Right lobe of liver (tissue), 4 donors: Measurements from ENCODE around the gene ASB1.

Experiments
- POLR2A ChIP-seq: fragments of 450-650 bp; IDR thresholded peaks from one replicate; pipeline ENCODE4 v1.6.1; 2017; ENCODE audit warnings: antibody characterized with exemption, mild to moderate bottlenecking
- TF ChIP-seq, protein P1 (sequence below), 4 donors: fragments of 200-600 bp in 3 of 4; fragments of 450-650 bp in 1 of 4; IDR thresholded peaks; one replicate each; pipeline versions ENCODE4 v1.5.1 to v1.8.0; 2016 to 2022; ENCODE audit warnings: antibody characterized with exemption in 4 of 4, mild to moderate bottlenecking in 2 of 4
- donor health status: DM: no; HTN: no; CAD: no.
- donor health status: DM: no; HTN: no; CAD: no.
- donor health status: DM: no; HTN: yes; CAD: no.

DNA sequence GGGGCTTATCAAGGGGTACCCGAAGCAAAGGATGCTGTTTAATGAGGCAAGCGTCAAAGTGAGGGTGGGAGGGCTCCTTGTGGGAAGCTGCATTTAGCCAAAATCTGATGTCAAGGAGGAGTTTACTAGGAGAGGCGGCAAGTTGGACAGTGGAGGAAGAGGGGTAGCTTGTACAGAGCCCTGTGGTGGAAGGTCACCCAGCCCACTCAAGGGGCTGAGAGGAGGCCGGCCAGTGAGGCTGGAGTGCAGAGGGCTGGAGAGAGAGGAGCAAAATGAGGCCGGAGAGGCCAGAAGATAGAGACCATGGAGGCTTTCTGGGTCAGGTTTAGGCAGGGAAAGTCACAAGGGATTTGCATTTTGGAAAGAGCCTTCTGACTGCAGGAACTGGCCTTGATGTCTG lies 49.5 kb downstream of the ASB1 start:
- TF ChIP-seq, protein P1, sequence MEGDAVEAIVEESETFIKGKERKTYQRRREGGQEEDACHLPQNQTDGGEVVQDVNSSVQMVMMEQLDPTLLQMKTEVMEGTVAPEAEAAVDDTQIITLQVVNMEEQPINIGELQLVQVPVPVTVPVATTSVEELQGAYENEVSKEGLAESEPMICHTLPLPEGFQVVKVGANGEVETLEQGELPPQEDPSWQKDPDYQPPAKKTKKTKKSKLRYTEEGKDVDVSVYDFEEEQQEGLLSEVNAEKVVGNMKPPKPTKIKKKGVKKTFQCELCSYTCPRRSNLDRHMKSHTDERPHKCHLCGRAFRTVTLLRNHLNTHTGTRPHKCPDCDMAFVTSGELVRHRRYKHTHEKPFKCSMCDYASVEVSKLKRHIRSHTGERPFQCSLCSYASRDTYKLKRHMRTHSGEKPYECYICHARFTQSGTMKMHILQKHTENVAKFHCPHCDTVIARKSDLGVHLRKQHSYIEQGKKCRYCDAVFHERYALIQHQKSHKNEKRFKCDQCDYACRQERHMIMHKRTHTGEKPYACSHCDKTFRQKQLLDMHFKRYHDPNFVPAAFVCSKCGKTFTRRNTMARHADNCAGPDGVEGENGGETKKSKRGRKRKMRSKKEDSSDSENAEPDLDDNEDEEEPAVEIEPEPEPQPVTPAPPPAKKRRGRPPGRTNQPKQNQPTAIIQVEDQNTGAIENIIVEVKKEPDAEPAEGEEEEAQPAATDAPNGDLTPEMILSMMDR (IDR thresholded peaks at IDR 0.05): no peak
- TF ChIP-seq POLR2A: no peak
